AG04450 (cell line): ENCODE measurements around the gene EPSTI1. TPM values are rescaled to one million over a fixed set of nuclear protein-coding genes. Genes with fewer than 3 reads are reported as not detected.

Source experiments
- CTCF ChIA-PET: fragments of 300-600, 350-600 bp; formaldehyde crosslinking; extraction: SDS; loops from one replicate; lab custom pipeline; 2022; ENCODE audit warnings: antibody characterized with exemption, inconsistent platforms; lab: Charles Lee
- POLR2A ChIA-PET: fragments of 350-600 bp; formaldehyde crosslinking; extraction: SDS; loops from one replicate; lab custom pipeline; 2021; ENCODE audit warnings: antibody characterized with exemption, inconsistent platforms; lab: Yijun Ruan, JAX
- DNase-seq: peaks from one replicate; pipeline ENCODE4 v3.0.0-alpha.2; 2011; ENCODE audit warnings: low read depth, low spot score
- H3K27ac ChIP-seq: one replicate; pipeline ENCODE4 v1.5.1; 2012; ENCODE audit warnings: low read depth, low read length, control low read depth
- H3K27me3 ChIP-seq: one replicate; pipeline ENCODE4 v1.6.0; 2012; ENCODE audit warnings: low read length; ENCODE audit not compliant: control insufficient read depth, insufficient read depth
- H3K4me3 ChIP-seq: 2 replicates; pipeline ENCODE4 v1.5.1; 2011; ENCODE audit warnings: mild to moderate bottlenecking, low read depth, low read length, control low read depth
- H3K9me3 ChIP-seq: 2 replicates; pipeline ENCODE4 v1.5.1; 2012; ENCODE audit warnings: low read length; ENCODE audit not compliant: control insufficient read depth, insufficient read depth
- polyA plus RNA-seq: library from polyadenylated mRNA; depleted of rRNA; stranded (reverse); fragments of >200 nt; gene quantifications from 2 replicates; pipeline ENCODE4 v1.2.3, GENCODE V29; 2011
- TF ChIP-seq, protein P1 (sequence below): IDR thresholded peaks from 2 replicates; pipeline ENCODE4 v1.5.1; 2011; ENCODE audit warnings: low read depth, low read length, control low read depth, inconsistent platforms

The EPSTI1 gene
- polyA plus RNA-seq, 1 experiment, result 6.0 TPM

DNA sequence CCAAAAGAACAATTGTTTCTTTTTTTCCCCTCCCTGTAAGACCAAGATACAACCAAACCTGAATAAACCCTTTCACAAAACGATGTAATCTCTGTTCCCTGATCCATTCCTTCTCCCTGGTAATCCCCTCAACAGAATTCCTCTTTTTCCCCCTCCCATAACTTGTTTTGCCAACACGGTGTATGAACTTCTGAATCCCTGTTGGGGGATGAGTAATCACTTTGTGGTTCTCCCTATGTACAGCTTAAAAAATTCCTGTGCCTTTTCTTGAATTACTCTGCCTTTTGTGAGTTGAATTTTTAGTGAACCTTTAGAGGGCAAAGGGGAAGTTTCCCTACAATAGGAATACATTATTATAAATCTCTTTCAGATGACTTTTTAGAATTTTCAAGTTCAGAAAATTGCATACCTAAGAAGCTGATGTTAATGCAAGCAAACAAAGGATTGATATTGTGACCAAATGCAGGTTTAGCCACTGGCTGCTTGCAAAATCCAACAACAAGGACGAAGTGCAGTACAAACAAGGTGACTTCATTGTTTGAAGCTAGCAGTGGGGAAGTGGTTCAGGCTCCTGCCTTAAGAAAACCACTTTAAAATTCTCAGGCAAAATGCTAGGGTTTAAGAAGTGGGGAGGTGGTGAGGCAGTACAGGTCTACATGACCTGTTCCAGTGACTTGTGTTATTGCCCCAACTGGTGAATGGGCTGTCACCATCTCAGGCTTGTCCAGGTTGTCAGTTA is 15.0 kb upstream of the EPSTI1 start:
- H3K27me3 ChIP-seq, result no peaks in the 10 kb centered on the region
- H3K9me3 ChIP-seq, result no peaks in the 10 kb centered on the region
- no peak overlapping the region for H3K4me3 ChIP-seq
- TF ChIP-seq, protein P1, sequence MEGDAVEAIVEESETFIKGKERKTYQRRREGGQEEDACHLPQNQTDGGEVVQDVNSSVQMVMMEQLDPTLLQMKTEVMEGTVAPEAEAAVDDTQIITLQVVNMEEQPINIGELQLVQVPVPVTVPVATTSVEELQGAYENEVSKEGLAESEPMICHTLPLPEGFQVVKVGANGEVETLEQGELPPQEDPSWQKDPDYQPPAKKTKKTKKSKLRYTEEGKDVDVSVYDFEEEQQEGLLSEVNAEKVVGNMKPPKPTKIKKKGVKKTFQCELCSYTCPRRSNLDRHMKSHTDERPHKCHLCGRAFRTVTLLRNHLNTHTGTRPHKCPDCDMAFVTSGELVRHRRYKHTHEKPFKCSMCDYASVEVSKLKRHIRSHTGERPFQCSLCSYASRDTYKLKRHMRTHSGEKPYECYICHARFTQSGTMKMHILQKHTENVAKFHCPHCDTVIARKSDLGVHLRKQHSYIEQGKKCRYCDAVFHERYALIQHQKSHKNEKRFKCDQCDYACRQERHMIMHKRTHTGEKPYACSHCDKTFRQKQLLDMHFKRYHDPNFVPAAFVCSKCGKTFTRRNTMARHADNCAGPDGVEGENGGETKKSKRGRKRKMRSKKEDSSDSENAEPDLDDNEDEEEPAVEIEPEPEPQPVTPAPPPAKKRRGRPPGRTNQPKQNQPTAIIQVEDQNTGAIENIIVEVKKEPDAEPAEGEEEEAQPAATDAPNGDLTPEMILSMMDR, result no peak
- peak overlapping the region; percentile 47 for H3K27ac ChIP-seq
- ChIA-PET POLR2A (no interaction called here), CTCF (interaction anchor here (0.6 kb wide), 1 partner anchor 799 kb away, joined by 5 read pairs; no protein-coding TSS in a partner anchor)
- DNase-seq, result no peak

DNA sequence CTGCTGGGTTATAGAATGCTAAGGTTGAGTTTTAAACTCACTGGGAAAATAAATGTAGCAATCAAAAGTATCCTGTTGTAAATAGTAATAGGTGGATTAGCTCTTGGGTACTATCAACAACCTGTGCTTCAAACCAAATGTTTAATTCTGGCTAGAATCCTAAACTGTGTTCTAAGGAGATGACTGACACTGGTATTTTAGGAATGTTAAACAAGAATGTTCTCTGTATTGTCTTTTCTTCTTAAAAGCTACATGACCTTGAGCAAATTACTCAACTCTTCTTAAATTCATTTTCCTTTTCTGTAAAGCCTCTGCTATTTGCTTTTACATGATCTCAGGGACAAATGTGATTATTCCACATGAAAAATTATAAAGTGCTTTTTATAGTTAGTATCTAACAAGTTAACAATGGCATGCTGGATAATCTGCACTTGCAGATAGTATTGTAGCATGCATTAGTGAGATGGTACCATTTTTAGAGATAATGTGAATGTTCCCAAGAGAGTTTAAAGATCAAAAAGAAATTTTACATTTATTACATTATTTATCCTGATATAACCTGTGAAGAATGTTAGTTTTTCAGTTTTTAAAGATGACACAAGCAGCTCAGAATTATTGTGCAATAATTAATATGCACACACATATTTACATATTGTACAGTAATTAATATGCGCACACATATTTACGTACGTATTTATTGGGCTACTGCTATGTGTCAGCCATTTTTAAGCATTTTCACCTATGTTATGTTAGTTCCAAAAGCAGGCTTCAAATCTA is 13.6 kb upstream of the EPSTI1 start:
- no peak overlapping the region for H3K27ac ChIP-seq
- POLR2A ChIA-PET, result interaction anchor here (0.6 to 1.5 kb wide), 3 partner anchors 9 to 17 kb away, joined by 3 to 12 read pairs (median 6); no protein-coding TSS in a partner anchor
- no peak for DNase-seq

GRCh38 chr13:43003729-43004128 is 11.7 kb upstream of the EPSTI1 start:
- no peak for DNase-seq
- TF ChIP-seq, protein P1, result no peak
- CTCF ChIA-PET, result no interaction called here

More for the DNA sequence above, 13.6 kb upstream of the EPSTI1 start:
- Histone ChIP-seq H3K27me3 (no peaks in the 10 kb centered on the region), H3K9me3 (no peaks in the 10 kb centered on the region), H3K4me3 (no peak overlapping the region)
- CTCF ChIA-PET, result interaction anchor here (0.6 to 0.7 kb wide), 2 partner anchors 37 to 208 kb away, joined by 3 read pairs; no protein-coding TSS in a partner anchor
- TF ChIP-seq, protein P1, result no peak

GRCh38 chr13:43003010-43003409 is 11.0 kb upstream of the EPSTI1 start:
- DNase-seq, result no peak
- Histone ChIP-seq H3K9me3 (no peaks in the 10 kb centered on the region), H3K27ac (no peak overlapping the region), H3K4me3 (no peak overlapping the region), H3K27me3 (no peaks in the 10 kb centered on the region)
- ChIA-PET POLR2A (no interaction called here), CTCF (no interaction called here)
- TF ChIP-seq, protein P1, result no peak

More at GRCh38 chr13:43003729-43004128, 11.7 kb upstream of the EPSTI1 start:
- POLR2A ChIA-PET, result no interaction called here
- no peak overlapping the region for H3K4me3 ChIP-seq
- no peak overlapping the region for H3K27ac ChIP-seq
- no peaks in the 10 kb centered on the region for H3K9me3 ChIP-seq
- H3K27me3 ChIP-seq, result no peaks in the 10 kb centered on the region

- H3K4me3 ChIP-seq, result no peak overlapping the region
These were observed 10.0 kb upstream of the EPSTI1 start for GRCh38 chr13:43002021-43002420.

More at GRCh38 chr13:43002021-43002420, 10.0 kb upstream of the EPSTI1 start:
- no peaks in the 10 kb centered on the region for H3K27me3 ChIP-seq
- H3K9me3 ChIP-seq, result no peaks in the 10 kb centered on the region
- TF ChIP-seq, protein P1, result no peak
- no peak for DNase-seq
- CTCF ChIA-PET, result no interaction called here
- no peak overlapping the region for H3K27ac ChIP-seq
- POLR2A ChIA-PET, result no interaction called here
